Coronary artery (tissue), 2 donors: ENCODE data around the gene KDM2A.

ENCODE experiments used
- DNase-seq: peaks from one replicate; pipeline ENCODE4 v3.0.0-alpha.2; 2017; ENCODE audit warnings: low spot score
- H3K27ac ChIP-seq, 2 donors: fragments of 200-600 bp; sonication (generic); one replicate each; pipeline ENCODE4 v1.5.1; 2016 to 2019
- H3K4me3 ChIP-seq: fragments of 200-600 bp; sonication (generic); 2 replicates; pipeline ENCODE4 v1.5.1; 2016; ENCODE audit warnings: mild to moderate bottlenecking, moderate library complexity
- TF ChIP-seq, protein P1 (sequence below): fragments of 200-600 bp; sonication (generic); IDR thresholded peaks from one replicate; pipeline ENCODE4 v1.5.1; 2019; ENCODE audit warnings: antibody characterized with exemption

The KDM2A gene

DNA sequence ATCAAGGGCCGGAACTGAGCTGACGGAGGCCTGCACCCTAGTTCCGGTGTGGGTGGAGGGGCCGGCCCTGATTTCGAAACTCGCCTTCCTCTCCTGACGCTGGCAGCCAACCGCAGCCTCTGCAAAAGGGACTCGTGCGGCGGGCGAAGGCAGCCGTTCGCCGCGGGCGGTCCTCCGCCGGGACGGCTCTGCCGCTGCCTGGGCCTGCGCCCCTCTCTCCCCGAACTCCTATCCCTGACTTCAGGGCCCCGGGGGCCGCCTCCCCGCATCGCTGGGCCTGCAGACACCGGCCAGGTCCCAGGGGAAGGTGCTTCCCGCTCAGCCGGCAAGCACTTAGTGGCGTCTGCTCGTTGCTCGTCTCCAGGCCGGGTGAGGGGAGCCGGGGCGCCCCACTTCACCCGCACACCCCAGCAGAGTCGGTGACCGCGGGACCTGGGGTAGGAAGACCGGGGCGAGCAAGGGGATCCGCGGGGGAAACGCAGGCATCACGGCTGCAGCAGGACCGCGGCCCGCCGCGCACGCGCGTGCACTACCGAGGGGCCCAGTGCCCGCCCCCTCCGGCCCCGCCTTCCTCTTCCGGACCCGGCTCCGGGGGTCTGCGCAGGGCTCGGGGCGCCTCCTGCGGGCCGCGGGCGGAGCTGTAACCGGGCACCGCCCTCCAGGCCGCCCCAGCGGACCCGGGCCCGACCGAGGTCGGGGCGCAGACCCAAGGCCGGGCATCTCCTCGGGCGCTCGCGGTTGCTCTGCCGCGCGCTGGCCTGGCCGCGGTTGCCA, 169.6 kb downstream of the KDM2A start:
- DNase-seq: peak; percentile 93
- Histone ChIP-seq H3K4me3 (peak overlapping the region; percentile 93), H3K27ac (peak overlapping the region; percentile 68 to 95)
- TF ChIP-seq, protein P1, sequence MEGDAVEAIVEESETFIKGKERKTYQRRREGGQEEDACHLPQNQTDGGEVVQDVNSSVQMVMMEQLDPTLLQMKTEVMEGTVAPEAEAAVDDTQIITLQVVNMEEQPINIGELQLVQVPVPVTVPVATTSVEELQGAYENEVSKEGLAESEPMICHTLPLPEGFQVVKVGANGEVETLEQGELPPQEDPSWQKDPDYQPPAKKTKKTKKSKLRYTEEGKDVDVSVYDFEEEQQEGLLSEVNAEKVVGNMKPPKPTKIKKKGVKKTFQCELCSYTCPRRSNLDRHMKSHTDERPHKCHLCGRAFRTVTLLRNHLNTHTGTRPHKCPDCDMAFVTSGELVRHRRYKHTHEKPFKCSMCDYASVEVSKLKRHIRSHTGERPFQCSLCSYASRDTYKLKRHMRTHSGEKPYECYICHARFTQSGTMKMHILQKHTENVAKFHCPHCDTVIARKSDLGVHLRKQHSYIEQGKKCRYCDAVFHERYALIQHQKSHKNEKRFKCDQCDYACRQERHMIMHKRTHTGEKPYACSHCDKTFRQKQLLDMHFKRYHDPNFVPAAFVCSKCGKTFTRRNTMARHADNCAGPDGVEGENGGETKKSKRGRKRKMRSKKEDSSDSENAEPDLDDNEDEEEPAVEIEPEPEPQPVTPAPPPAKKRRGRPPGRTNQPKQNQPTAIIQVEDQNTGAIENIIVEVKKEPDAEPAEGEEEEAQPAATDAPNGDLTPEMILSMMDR: no peak

DNA sequence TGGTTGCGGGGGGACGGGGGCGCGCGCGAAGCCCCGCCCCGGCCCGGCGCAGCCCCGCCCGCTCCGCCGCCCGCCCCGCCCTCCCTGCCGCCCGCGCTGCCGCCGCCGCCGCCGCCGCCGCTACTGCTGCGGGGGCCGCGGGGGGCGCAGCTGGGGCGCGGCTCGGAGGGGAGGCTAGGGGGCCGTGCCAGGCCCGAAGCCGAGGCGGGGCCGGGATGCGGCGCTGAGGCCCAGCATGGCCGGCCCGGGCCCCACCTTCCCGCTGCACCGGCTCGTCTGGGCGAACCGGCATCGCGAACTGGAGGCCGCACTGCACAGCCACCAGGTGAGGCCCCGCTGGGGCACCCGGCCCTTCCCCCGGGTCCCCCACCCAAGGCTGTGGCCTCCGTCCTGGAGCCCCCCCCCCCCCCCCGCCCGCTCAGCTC, 170.2 kb downstream of the KDM2A start, which contains the start of gene ANKRD13D:
Gene ANKRD13D (plus strand): TSS at position 78 of the 425 bp plus-strand sequence. CDS start 158 bp downstream, at position 236.
- Histone ChIP-seq H3K27ac (peak within 1 kb of the TSS; percentile 68 to 95), H3K4me3 (peak within 1 kb of the TSS; percentile 93)
- DNase-seq: no peak
- TF ChIP-seq, protein P1: no peak

DNA sequence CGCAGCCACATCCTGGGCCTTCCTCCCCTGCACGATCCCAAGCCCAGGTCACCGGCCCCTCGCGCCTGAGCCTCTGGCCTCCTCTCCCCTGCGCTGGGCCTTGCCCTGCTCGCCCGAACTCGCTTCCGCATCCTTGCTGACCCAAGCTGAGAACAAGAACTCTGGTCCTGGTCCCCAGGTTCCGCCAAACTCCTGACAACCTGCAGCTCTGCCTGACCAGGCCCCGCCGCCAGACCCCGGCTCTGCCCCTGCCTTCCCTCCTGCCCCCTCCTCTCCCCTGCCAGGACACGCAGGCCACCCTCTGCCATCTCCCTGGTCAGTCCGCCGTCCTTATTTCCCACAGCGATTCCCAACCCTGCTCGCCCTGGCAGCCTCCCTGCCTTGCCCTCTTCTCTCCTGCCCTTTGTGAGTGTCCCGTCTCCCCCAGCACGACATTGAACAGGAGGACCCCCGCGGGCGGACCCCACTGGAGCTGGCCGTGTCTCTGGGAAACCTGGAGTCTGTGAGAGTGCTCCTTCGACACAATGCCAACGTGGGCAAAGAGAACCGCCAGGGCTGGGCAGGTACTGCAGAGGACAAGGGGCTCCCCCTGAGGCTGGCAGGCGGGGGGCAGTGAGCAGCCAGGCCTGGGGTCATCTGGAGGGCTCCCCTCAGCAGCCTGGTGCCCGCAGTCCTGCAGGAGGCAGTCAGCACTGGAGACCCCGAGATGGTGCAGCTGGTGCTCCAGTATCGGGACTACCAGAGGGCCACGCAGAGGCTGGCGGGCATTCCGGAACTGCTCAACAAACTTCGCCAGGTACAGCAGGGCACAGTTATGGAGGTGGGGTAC, 170.8 kb downstream of the KDM2A start:
- Histone ChIP-seq H3K27ac (peak overlapping the region; percentile 66 to 95), H3K4me3 (peak overlapping the region; percentile 93)
- TF ChIP-seq, protein P1: no peak
- no peak for DNase-seq

DNA sequence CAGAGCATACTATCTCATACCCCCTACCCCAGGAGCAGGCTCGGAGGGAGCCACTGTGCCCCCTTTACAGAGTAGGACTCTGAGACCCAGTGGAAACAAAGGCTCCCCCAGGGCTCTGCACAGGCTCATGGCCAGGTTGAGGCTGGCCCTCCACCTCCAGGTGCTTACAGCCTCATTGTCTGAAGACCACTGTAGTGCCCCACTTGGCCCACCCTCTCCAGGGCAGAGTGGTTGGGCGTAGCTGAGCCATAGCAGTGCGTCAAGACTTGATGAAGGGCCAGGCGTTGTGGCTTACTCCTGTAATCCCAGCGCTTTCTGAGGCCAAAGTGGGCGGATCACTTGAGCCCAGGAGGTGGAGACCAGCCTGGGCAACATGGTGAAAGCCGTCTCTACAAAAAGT, 171.7 kb downstream of the KDM2A start:
- DNase-seq: no peak
- TF ChIP-seq, protein P1: no peak
- H3K27ac ChIP-seq: peak overlapping the region in 1 of 2 donors; percentile 95
- H3K4me3 ChIP-seq: peak overlapping the region; percentile 93

DNA sequence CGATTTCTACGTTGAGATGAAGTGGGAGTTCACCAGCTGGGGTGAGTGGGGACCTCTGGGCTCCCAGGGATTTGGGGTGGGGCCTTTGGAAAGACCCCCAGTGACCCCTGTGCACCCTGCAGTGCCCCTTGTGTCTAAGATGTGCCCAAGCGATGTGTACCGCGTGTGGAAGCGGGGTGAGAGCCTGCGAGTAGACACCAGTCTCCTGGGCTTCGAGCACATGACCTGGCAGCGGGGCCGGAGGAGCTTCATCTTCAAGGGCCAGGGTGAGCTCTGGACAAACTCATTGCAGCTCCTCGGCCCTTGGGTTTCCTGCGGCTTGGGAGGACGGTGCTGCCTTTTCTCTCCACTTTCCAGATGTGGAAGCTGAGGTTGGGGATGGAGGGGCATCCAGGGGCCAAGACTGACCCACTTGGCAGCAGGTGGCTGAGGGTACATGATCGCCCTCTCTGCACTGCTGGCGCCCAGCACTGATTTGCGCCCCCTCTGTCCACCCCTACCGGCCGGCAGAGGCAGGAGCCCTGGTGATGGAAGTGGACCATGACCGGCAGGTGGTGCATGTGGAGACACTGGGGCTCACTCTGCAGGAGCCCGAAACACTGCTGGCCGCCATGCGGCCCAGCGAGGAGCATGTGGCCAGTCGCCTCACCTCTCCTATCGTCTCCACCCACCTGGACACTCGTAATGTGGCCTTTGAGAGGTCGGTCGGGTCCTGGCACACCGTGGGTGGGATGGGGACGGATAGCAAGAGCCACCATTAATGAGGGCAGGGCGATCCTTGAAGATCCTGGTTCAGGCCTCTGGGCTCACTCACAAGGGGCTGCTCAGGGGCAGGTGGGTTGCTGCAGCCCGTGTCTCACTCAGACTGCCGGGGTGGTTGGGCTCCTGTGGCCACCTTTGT, 172.7 kb downstream of the KDM2A start:
- no peak overlapping the region for H3K4me3 ChIP-seq
- TF ChIP-seq, protein P1: no peak
- H3K27ac ChIP-seq: no peak overlapping the region

DNA sequence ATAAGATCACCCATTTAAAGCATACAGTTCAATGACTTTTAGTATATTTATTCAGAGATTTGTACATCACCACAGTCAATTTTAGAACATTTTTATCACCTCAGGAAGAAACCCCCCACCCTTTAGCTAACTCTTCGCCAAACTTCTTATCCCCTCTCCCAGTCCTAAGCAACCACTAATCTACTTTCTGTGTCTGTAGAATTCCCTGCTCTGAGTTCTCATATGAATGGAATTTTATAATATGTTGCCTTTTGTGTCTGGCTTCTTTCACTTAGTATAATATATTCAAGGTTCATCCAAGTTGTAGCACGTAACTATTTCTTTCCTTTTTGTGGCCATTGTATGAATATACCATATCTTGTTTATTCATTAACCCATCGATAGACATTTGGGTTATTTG, 173.6 kb downstream of the KDM2A start:
- Histone ChIP-seq H3K4me3 (no peak overlapping the region), H3K27ac (no peak overlapping the region)
- TF ChIP-seq, protein P1: no peak
- no peak for DNase-seq

More for the DNA sequence above, 172.7 kb downstream of the KDM2A start:
- no peak for DNase-seq
